MM.1S (cell line): Measurements from ENCODE around the gene UBE2B.

Experiments
- DNase-seq: peaks from one replicate; pipeline ENCODE4 v3.0.0-alpha.2; 2015
- H2AFZ ChIP-seq: fragments of 300-600 bp; sonication (generic); 2 replicates; pipeline ENCODE4 v1.6.0; 2016; ENCODE audit warnings: antibody characterized with exemption, low read length
- H3F3A ChIP-seq: fragments of 300-600 bp; sonication (generic); 2 replicates; pipeline ENCODE4 v1.6.1; 2016; ENCODE audit warnings: mild to moderate bottlenecking, antibody characterized with exemption, low read length, moderate library complexity, mixed read lengths; ENCODE audit not compliant: insufficient read depth
- H3K27ac ChIP-seq: fragments of 300-600 bp; sonication (generic); 2 replicates; pipeline ENCODE4 v1.5.1; 2016; ENCODE audit warnings: mild to moderate bottlenecking, low read length
- H3K27me3 ChIP-seq: fragments of 300-600 bp; sonication (generic); replicated peaks from 2 replicates; pipeline ENCODE4 v1.6.0; 2016; ENCODE audit warnings: low read length; ENCODE audit not compliant: insufficient read depth
- H3K36me3 ChIP-seq: fragments of 300-600 bp; sonication (generic); replicated peaks from 2 replicates; pipeline ENCODE4 v1.6.1; 2016; ENCODE audit warnings: mild to moderate bottlenecking, low read length, mixed read lengths; ENCODE audit not compliant: insufficient read depth
- H3K4me1 ChIP-seq: fragments of 300-600 bp; sonication (generic); 2 replicates; pipeline ENCODE4 v1.6.1; 2016; ENCODE audit warnings: low read length, mixed read lengths
- H3K4me2 ChIP-seq: fragments of 300-600 bp; sonication (generic); 2 replicates; pipeline ENCODE4 v1.6.0; 2016; ENCODE audit warnings: low read depth, low read length
- H3K4me3 ChIP-seq: fragments of 300-600 bp; sonication (generic); 2 replicates; pipeline ENCODE4 v1.5.1; 2016; ENCODE audit warnings: low read length, mixed read lengths
- H3K79me2 ChIP-seq: fragments of 300-600 bp; sonication (generic); 2 replicates; pipeline ENCODE4 v1.6.1; 2016; ENCODE audit warnings: mixed run types, low read length, mixed read lengths
- H3K9ac ChIP-seq: fragments of 300-600 bp; sonication (generic); 2 replicates; pipeline ENCODE4 v1.6.1; 2016; ENCODE audit warnings: low read length, mixed read lengths
- H3K9me2 ChIP-seq: fragments of 300-600 bp; sonication (generic); replicated peaks from 2 replicates; pipeline ENCODE4 v1.6.1; 2016; ENCODE audit warnings: mild to moderate bottlenecking, low read length, mixed read lengths; ENCODE audit not compliant: insufficient read depth
- H3K9me3 ChIP-seq: fragments of 300-600 bp; sonication (generic); replicated peaks from 2 replicates; pipeline ENCODE4 v1.6.1; 2016; ENCODE audit warnings: mild to moderate bottlenecking, low read length, mixed read lengths; ENCODE audit not compliant: insufficient read depth
- H4K20me1 ChIP-seq: fragments of 300-600 bp; sonication (generic); 2 replicates; pipeline ENCODE4 v1.6.1; 2016; ENCODE audit warnings: mild to moderate bottlenecking, low read length, moderate library complexity, mixed read lengths; ENCODE audit not compliant: insufficient read depth
- EZH2 ChIP-seq: fragments of 300-600 bp; sonication (generic); optimal IDR thresholded peaks from 2 replicates; pipeline ENCODE3; 2017; ENCODE audit warnings: low read depth, mild to moderate bottlenecking, antibody characterized with exemption, low read length, mixed read lengths
- EZH2phosphoT487 ChIP-seq: fragments of 300-600 bp; sonication (generic); IDR thresholded peaks from 2 replicates; pipeline ENCODE4 v1.6.1; 2018; ENCODE audit warnings: antibody characterized with exemption, low read length
- TF ChIP-seq, protein P1 (sequence below): fragments of 300-600 bp; sonication (generic); IDR thresholded peaks from 2 replicates; pipeline ENCODE4 v1.5.1; 2016; ENCODE audit warnings: antibody characterized with exemption, low read length, mixed read lengths

UBE2B gene

GRCh38 chr5:134387443-134387842 lies 16.1 kb downstream of the UBE2B start:
- H4K20me1 ChIP-seq, result no peaks in the 10 kb centered on the region
- no peak overlapping the region for H3K9ac ChIP-seq
- peaks cover 17% of the 10 kb centered on the region; the same call in 1 of the 2 replicates for H3K36me3 ChIP-seq
- no peak overlapping the region for H3K4me2 ChIP-seq
- no peaks in the 10 kb centered on the region for H3K9me3 ChIP-seq
- no peaks in the 10 kb centered on the region for H3F3A ChIP-seq
- TF ChIP-seq EZH2phosphoT487 (no peak), EZH2 (no peak)
- TF ChIP-seq, protein P1, sequence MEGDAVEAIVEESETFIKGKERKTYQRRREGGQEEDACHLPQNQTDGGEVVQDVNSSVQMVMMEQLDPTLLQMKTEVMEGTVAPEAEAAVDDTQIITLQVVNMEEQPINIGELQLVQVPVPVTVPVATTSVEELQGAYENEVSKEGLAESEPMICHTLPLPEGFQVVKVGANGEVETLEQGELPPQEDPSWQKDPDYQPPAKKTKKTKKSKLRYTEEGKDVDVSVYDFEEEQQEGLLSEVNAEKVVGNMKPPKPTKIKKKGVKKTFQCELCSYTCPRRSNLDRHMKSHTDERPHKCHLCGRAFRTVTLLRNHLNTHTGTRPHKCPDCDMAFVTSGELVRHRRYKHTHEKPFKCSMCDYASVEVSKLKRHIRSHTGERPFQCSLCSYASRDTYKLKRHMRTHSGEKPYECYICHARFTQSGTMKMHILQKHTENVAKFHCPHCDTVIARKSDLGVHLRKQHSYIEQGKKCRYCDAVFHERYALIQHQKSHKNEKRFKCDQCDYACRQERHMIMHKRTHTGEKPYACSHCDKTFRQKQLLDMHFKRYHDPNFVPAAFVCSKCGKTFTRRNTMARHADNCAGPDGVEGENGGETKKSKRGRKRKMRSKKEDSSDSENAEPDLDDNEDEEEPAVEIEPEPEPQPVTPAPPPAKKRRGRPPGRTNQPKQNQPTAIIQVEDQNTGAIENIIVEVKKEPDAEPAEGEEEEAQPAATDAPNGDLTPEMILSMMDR, result no peak
- H3K4me1 ChIP-seq, result no peaks in the 10 kb centered on the region
- no peak overlapping the region for H3K27ac ChIP-seq
- no peak overlapping the region for H3K4me3 ChIP-seq
- H3K79me2 ChIP-seq, result peaks cover 12% of the 10 kb centered on the region
- H2AFZ ChIP-seq, result no peak overlapping the region
- no peaks in the 10 kb centered on the region for H3K27me3 ChIP-seq
- H3K9me2 ChIP-seq, result no peaks in the 10 kb centered on the region
- no peak for DNase-seq

DNA sequence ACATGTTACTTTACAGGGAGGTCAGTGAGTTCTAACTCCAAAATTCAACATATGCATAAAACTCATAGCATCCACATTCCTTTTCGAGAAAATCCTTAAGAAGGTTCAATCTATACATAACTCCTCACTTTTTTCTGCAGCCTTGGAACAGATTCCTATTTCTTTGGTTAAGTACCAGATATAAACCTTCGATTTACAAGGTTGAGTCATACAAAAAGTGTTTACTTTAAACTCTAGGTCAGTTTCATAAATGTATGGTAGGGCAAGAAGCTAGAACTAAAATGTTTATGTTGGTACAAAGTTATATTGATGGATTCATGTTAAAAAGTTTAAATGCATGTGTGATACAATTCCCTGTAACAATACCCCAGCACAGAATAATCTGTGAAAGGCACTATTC lies 20.9 kb downstream of the UBE2B start:
- Histone ChIP-seq H2AFZ (no peak overlapping the region), H3K27ac (no peak overlapping the region), H4K20me1 (no peaks in the 10 kb centered on the region), H3K4me1 (peaks cover 5% of the 10 kb centered on the region; the same call in 1 of the 2 replicates), H3K4me3 (no peak overlapping the region), H3K9ac (no peak overlapping the region), H3K27me3 (no peaks in the 10 kb centered on the region), H3F3A (no peaks in the 10 kb centered on the region), H3K79me2 (no peaks in the 10 kb centered on the region), H3K9me2 (no peaks in the 10 kb centered on the region), H3K4me2 (no peak overlapping the region), H3K36me3 (peaks cover 21% of the 10 kb centered on the region; the same call in 1 of the 2 replicates), H3K9me3 (no peaks in the 10 kb centered on the region)
- no peak for TF ChIP-seq EZH2phosphoT487
- no peak for TF ChIP-seq EZH2
- TF ChIP-seq, protein P1, result no peak
- DNase-seq, result no peak

DNA sequence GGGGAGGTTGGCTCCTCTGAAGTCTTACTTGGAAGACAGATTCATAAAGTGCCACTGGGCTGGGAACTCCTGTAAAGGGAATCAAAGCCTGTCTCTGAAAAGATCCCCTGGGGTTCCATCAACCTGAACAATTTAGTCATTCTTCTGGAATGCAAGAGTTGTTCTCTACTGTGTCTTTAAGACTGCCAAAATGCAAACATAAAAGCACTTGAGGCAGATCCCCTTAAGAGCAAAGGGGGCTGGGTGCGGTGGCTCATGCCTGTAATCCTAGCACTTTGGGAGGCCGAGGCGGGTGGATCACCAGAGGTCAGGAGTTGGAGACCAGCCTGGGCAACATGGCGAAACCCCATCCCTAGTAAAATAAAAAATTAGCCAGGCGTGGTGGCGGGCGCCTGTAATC lies 23.6 kb downstream of the UBE2B start:
- no peak overlapping the region for H3K9ac ChIP-seq
- H3K4me3 ChIP-seq, result no peak overlapping the region
- no peaks in the 10 kb centered on the region for H3K27me3 ChIP-seq
- no peaks in the 10 kb centered on the region for H3K9me3 ChIP-seq
- H3K9me2 ChIP-seq, result no peaks in the 10 kb centered on the region
- no peak overlapping the region for H3K4me2 ChIP-seq
- 0 out of 2 replicates have a peak, but pooled peaks cover 14% of the 10 kb centered on the region for H3K36me3 ChIP-seq
- no peak overlapping the region for H2AFZ ChIP-seq
- H3F3A ChIP-seq, result peaks cover 4% of the 10 kb centered on the region; the same call in 1 of the 2 replicates
- no peak for DNase-seq
- TF ChIP-seq EZH2 (no peak), EZH2phosphoT487 (no peak)
- TF ChIP-seq, protein P1, result no peak
- peaks cover 5% of the 10 kb centered on the region; the same call in 1 of the 2 replicates for H3K4me1 ChIP-seq
- no peaks in the 10 kb centered on the region for H4K20me1 ChIP-seq
- no peaks in the 10 kb centered on the region for H3K79me2 ChIP-seq
- H3K27ac ChIP-seq, result no peak overlapping the region
